GM18502 (cell line): Measurements from ENCODE around the gene SLITRK6.
"Not testable (repeated sequence)": the region's sequence is repeated elsewhere in the genome, so short reads cannot be mapped to it uniquely, and the experiment has no call there.

Experiments used
- ATAC-seq: cut with Tn5 transposase; IDR thresholded peaks from one replicate; pipeline ENCODE4 v1.9.1; 2021; ENCODE audit warnings: mild to moderate bottlenecking; ENCODE audit not compliant: unreplicated experiment, poor library complexity

Gene SLITRK6, protein sequence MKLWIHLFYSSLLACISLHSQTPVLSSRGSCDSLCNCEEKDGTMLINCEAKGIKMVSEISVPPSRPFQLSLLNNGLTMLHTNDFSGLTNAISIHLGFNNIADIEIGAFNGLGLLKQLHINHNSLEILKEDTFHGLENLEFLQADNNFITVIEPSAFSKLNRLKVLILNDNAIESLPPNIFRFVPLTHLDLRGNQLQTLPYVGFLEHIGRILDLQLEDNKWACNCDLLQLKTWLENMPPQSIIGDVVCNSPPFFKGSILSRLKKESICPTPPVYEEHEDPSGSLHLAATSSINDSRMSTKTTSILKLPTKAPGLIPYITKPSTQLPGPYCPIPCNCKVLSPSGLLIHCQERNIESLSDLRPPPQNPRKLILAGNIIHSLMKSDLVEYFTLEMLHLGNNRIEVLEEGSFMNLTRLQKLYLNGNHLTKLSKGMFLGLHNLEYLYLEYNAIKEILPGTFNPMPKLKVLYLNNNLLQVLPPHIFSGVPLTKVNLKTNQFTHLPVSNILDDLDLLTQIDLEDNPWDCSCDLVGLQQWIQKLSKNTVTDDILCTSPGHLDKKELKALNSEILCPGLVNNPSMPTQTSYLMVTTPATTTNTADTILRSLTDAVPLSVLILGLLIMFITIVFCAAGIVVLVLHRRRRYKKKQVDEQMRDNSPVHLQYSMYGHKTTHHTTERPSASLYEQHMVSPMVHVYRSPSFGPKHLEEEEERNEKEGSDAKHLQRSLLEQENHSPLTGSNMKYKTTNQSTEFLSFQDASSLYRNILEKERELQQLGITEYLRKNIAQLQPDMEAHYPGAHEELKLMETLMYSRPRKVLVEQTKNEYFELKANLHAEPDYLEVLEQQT

DNA sequence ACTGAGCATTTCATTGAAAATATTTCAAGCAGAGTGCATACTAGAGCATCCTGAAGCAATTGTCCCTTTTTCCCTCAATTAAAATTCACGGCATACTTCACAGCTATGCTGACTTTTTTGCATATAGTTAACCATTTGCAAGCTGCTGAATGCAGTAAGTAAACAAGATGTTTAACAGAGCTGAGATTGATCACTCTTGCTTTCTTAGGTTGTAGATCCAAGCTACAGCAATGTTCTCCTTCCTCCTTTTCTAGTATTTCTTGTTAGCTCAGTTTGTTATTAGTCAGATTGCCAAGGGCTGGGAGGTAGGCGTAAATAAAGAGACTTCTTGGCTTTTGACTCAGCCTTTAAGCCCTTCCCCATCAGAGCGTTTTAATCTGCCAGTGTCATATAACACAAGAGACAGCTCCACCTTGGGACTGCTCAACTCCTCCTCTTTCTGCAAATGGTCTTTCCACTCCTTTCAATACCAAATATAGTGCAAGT lies at the start of gene SLITRK6:
Gene SLITRK6 (minus strand): TSS at position 323 of the 486 bp plus-strand sequence. CDS start 2,911 bp downstream, outside the sequence.
- ATAC-seq, result no peak

DNA sequence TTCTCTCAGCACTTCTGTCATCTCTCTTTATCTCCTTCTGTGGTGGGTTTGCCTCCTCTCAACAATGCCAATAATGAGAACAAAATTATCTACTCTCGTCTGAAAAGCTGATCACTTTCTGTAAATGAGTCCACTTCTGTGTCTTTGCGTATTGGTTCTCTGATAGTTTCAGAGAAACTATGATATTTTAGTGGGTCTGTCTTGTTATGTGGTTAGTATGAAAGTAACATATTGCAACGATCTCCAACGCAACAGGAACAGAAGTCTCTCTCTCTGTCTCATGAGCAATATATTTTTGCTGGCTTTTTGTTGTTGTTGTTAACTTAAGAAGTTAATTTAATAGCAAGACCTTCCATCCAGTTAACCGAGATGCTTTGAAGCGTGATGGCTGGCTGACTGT lies 47.8 kb upstream of the SLITRK6 start:
- no peak for ATAC-seq

DNA sequence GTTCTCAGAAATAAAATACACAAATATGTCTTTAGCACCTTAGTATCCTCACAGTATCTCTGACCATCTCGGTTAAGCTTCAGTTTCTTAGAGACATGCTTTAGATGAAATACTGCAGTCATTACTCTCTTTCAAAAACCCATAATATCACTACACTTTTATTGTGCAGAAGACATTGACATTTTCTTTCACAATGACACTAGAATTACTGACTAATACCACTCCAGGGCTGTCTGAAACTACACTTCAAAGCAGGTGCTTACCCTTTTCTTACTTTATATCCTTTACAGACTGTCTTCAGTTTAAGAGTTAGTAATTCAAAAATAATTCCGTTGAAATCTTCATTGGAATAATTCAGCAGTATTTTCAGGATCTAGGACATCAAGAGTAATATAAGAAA lies 42.2 kb upstream of the SLITRK6 start:
- ATAC-seq, result no peak

DNA sequence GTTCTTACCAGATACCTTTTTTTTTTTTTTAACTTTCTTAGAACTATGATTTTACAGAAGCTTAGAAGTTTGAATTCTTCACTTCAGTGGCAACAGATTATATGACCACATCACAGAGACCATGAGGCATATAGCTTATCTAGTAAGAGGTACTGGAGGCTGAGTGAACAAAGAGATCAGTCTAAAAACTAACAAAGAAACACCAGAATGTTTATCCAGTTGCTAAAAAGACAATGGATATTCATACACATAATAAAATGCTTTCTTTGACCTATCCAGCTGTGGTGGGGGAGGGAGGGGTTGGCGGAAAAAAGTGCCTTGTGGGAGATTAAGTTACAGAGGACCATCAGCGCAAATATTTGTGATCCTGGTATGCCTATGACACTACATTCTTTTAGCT lies 34.7 kb upstream of the SLITRK6 start:
- no peak for ATAC-seq

DNA sequence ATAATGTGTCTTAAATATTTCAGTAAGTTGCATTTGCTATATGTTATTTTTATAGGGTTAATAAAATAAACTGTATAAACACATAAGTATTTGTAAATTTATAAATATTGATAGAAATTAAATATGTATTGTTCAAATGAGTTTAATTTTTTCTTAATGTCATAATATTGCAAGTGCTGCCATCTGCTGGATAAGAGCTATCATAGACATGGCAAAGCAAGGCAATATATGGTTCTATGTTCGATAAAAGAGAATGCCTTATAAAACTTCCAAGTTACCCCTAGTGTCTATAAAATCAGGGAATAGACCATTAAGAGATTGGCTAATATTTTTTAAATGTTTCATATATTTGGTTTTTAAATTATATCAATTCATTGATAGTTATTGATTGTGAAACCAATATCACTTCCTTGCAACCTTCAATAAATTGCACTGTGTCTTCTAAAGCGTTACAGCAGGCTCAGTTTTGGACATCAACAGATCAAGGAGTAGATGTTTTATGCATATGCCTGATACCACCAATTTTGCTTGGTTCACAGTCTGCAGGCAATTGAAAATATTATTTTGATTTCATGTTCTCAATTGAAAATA lies 29.0 kb upstream of the SLITRK6 start:
- ATAC-seq, result peak; percentile 74

DNA sequence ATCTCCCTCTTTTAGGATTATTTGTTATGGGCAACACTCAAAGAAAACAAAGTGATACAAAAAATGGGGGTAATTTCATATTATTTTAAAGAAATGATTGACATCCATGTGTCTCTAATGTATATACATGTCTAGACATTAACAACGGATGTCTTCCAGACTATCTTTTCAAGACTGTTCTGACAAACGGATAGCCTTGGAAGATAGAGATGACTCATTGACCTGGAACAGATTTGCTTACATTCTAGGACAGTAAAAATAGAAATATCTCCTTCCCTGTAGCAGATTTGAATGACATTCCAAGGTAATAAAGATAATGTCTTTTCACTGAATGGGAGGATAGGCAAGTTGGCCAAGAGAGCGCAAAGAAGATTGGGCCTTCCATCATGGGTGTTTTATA lies 26.2 kb upstream of the SLITRK6 start:
- ATAC-seq, result no peak

DNA sequence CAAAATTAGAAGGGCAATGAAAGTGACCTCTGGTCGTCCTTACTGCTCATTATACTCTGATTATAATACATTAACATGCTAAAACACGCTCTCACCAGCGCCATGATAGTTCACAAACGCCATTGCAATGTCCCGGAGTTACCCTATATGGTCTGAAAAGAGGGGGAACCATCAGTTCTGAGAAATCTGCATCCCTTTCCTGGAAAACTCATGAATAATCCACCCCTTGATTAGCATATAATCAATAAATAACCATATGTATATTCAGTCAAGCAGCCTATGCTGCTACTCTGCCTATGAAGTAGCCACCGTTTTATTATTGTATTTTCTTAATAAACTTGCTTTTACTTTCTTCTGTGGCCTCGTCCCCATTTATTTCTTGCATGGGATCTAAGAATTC lies 24.6 kb upstream of the SLITRK6 start:
- no peak for ATAC-seq

DNA sequence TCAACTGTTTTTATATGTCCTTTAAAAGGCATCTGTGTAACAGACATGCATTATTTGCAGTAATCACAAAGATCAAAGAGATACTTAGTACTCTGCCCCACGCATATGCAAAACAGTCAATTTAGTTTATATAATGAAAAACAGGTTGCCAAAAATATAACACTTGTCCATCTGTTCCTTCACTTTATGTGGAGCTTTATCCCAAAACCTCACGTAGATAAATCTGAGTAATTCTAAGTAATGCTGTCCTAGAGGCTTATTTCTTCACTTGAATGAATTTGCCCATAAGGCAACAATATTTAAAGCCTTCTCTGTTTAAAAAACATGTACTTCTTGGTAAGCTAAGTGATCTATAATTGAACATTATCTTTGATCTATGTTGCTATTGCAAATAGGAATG lies 20.3 kb upstream of the SLITRK6 start:
- no peak for ATAC-seq

DNA sequence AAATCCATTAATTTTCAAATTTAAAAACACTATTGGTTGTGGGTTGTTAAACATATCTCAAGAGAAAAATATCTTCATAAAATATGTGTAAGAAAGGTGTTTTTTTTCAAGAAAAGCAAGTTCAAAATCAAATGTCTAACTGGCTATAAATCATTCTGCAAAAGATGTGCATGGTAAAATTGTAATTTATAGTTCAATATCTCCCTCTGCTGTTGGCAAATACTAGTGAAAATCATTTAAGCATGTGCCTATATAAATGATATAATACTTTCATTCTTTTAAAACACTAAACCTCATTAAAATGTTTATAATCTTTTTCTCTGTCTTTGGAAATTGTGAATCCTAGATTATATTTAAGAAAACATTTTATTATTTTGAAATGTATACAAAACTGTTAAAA lies 17.2 kb upstream of the SLITRK6 start:
- ATAC-seq, result no peak

DNA sequence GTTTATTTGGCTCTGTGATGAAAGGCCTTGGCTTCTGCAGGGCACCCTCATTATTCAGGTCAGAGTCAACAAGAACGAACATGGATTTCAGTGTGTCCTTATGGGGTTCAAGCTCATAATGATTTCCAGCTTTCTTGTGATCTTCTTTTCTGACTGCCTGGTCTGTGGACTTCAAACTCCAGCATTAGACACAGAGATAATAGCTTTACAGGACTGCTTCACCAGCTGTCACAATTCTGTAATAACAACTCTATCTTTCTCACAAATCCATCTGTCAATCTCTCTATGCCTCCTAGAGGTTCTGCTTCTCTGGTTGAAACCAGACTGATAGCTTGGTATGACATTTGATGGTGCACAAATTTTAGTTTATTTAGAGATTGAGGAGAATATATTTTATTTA lies 13.1 kb upstream of the SLITRK6 start:
- ATAC-seq, result no peak

DNA sequence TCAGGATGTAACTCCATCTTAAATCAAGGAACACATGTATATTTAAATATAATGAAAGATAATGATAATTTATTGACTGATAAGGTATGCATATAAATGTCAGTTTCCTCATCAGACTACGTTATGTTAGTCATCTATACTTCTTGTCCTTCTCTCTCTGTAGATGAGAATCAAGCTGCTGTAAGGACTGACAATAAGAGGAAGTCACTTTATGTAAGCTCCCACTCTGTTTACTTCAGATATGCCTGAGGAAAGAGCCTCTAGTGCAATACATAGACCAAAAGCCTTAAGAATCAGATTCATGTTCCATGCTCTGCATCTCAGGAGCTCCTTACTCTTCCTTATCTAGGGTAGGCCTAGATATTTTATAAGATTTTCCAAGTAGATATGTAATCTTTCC lies 9.6 kb upstream of the SLITRK6 start:
- ATAC-seq, result no peak

DNA sequence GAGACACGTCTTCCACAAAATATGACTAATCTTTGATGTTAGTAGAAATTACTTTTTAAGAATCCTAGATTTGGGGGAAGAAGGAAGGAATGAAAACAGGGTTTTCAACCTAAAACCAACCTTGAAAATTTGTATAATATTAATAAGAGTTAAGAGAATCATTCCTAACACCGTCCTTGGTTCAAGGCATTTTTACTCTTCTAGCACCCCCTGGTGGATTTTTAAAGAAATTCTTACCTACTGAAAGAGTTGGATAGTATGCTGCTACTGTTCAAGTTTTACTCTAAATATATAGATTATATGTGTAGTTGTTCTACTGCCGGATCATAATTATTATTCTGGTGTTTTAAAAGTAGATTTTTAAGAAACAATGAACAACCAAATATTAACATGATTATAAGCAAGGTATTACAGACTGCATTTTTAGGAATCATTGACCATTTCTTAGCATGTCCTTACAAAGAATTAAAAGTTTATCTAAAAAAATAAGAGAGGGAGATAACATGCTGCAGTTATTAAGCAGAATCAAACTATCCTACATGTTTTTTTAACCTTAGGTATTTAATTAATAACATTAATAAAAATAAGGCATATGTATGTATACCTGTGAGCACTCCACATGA lies 7.4 kb upstream of the SLITRK6 start:
- ATAC-seq, result peak; percentile 81

DNA sequence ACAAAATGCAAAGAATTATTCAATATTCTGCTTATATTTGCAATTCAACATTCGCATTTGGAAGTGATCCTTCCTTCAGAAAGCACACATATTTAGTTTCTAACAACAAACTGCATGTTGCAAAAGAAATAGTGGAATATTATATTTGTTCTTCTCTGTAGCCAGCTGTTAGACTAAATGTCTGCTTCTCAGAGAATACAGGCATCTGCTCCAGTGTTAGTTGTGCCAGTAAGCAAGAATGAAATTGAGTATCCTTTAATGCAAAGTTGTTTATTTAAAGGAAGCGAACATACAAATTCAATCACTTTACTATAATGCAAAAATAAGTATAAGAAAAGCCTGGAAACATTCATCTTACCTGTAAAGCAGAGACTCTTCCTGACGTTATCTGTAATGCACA lies 663 bp downstream of the SLITRK6 start:
- ATAC-seq, result no peak

DNA sequence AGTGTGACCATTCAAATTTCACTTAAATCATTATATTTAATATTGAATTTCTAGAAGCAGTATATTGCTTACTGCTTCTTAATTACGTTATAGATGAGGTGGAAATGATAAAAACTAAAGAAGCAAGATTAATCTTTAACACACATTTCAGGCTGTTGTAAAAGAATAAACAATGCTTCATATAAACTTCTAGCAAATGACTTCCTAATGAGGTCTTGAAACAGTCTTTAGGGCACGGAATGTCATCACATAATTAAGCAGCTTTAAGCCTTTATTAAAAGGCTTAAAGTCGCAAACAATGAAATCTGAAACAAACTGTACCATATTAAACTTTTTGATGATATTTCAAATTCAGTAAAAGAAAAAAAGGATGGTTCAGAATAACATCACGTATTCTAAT lies 1.9 kb downstream of the SLITRK6 start:
- ATAC-seq, result no peak

DNA sequence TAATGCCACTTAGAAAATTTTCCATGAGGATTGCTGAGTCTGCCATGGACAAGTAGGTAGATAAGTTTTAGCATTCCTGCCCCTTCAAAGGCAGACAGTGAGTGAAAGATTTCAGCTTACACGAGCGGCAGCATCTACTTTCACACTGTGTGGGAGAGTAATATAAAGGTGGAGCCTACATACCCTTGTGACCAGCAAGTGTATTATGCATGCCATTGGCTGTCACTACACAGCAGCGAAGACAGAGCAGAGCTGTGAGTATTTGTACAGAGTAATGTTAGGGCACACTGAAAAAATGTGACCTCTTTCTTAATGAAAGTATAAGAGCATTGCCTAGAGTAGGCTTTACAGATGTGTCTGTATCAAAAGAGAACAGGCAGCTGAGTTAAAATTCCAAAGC lies 14.0 kb downstream of the SLITRK6 start:
- ATAC-seq, result no peak

DNA sequence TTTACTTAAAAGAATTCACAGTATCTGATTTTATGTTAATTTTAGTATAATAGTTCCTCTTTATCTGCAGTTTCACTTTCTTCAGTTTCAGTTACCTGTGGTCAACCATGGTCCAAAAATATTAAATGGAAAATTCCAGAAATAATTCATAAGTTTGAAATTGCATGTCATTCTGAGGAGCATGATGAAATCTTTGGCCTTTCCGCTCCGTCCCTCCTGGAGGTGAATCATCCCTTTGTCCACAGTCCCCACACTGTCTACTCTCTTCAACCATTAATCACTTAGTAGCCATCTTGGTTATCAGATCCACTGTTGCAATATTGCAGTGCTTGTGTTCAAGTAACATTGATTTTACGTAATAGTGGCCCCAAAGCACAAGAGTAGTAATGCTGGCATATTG lies 26.9 kb downstream of the SLITRK6 start:
- ATAC-seq, result no peak

DNA sequence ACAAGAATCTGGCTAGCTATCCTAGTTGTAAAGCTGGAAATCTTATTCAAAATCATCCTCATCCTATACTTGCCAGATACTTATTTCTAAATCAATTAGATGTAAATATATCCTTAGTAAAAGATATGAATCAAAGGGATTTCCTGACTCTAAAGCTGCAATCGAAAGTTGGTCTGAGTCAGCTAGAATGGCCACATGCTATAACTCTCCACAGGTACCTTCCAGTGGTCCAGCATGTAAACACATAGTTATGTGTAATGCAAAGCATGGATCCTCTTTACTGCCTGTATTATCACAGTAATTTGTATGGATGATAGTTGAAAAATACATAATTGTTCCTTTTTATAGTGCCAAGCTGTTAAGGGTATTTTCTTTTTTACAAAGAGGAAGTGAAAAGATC lies 27.4 kb downstream of the SLITRK6 start:
- no peak for ATAC-seq

DNA sequence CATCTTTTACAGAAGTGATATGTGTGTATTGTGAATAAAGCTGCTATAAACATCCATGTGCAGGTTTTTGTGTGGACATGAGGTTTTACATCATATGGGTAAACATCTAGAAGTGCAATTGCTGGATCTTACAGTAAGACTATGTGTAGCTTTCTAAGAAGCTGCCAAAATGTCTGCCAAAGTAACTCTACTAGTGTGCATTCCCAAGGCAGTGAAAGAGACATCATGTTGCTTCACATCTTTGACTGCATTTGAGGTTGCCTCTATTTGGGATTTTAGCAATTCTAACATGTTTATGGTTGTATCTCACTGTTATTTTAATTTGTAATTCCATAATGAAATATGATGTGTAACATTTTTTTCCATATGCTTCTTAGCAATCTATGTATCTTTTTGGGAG lies 30.3 kb downstream of the SLITRK6 start:
- no peak for ATAC-seq

DNA sequence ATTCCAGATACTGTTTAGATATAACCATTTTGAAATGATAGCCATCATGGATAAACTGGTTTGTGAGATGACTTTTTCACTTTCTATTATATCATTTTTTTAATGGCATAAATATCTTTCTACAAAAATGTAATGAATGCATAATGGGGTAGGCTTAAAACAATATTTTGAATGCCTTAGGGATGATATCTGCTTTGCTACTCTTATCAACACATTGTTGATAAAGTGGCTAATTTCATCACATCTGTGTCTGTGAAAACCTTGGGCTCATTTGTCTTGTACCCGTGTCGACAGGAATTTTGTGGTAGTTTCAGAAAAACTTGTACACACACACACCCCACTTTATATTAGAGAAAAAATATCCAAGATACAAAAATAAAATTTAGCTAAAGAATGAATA lies 44.1 kb downstream of the SLITRK6 start:
- no peak for ATAC-seq

DNA sequence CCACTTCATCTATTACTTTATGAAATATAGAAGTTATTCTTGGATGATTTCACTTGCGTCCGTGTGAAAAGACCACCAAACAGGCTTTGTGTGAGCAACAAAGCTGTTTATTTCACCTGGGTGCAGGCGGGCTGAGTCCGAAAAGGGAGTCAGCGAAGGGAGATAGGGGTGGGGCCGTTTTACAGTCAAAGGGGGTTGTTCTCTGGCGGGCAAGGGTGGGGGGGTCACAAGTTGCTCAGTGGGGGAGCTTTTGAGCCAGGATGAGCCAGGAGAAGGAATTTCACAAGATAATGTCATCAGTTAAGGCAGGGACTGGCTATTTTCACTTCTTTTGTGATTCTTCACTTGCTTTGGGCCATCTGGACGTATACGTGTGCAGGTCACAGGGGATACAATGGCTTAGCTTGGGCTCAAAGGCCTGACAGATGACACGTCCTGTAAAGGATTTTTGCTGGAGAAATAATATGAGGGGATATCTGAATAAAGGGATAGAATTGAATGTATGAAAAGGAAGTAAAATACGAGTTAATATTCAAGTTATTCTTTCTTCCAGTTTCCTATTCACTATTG lies 55.9 kb downstream of the SLITRK6 start:
- not testable (repeated sequence) for ATAC-seq
